Smooth muscle cell (in vitro differentiated cells): ENCODE data around the gene SEMA6B. TPM values are rescaled to one million over a fixed set of nuclear protein-coding genes. Genes with fewer than 3 reads are reported as not detected.

ENCODE experiments used
- DNase-seq: peaks from one replicate; lab custom pipeline; 2025; ENCODE audit not compliant: unreplicated experiment; lab: John Stamatoyannopoulos, UW
- H2AFZ ChIP-seq: fragments of 200-600 bp; sonication (generic); 2 replicates; pipeline ENCODE4 v1.6.0; 2016; ENCODE audit warnings: antibody characterized with exemption, low read depth, mild to moderate bottlenecking
- H3F3A ChIP-seq: fragments of 200-600 bp; sonication (generic); 2 replicates; pipeline ENCODE4 v1.6.0; 2017; ENCODE audit warnings: antibody characterized with exemption, low read depth
- H3K27ac ChIP-seq: fragments of 200-600 bp; sonication (generic); 2 replicates; pipeline ENCODE4 v1.5.1; 2016; ENCODE audit warnings: low read depth, mild to moderate bottlenecking
- H3K27me3 ChIP-seq: fragments of 200-600 bp; sonication (generic); 2 replicates; pipeline ENCODE4 v1.6.1; 2016; ENCODE audit warnings: low read depth, mild to moderate bottlenecking
- H3K36me3 ChIP-seq: fragments of 200-600 bp; sonication (generic); 2 replicates; pipeline ENCODE4 v1.5.1; 2016; ENCODE audit warnings: low read depth
- H3K4me1 ChIP-seq: fragments of 200-600 bp; sonication (generic); 2 replicates; pipeline ENCODE4 v1.5.1; 2016; ENCODE audit warnings: low read depth
- H3K4me2 ChIP-seq: fragments of 200-600 bp; sonication (generic); 2 replicates; pipeline ENCODE4 v1.6.0; 2016; ENCODE audit warnings: mild to moderate bottlenecking
- H3K4me3 ChIP-seq: fragments of 200-600 bp; sonication (generic); 2 replicates; pipeline ENCODE4 v1.5.1; 2016; ENCODE audit warnings: mild to moderate bottlenecking
- H3K79me2 ChIP-seq: fragments of 200-600 bp; sonication (generic); 2 replicates; pipeline ENCODE4 v1.6.0; 2016; ENCODE audit warnings: low read depth, mild to moderate bottlenecking
- H3K9ac ChIP-seq: fragments of 200-600 bp; sonication (generic); 2 replicates; pipeline ENCODE4 v1.6.0; 2016; ENCODE audit warnings: low read depth
- H3K9me3 ChIP-seq: fragments of 200-600 bp; sonication (generic); replicated peaks from 2 replicates; pipeline ENCODE4 v1.5.1; 2016; ENCODE audit warnings: low read depth
- H4K20me1 ChIP-seq: fragments of 200-600 bp; sonication (generic); 2 replicates; pipeline ENCODE4 v1.6.0; 2016; ENCODE audit warnings: low read depth
- WGBS: methylation state at CpG from one replicate; pipeline ENCODE4 v1.1.7; 2016; ENCODE audit warnings: low lambda C conversion rate; 5-methylcytosine and 5-hydroxymethylcytosine counted together
- polyA plus RNA-seq: library from polyadenylated mRNA; unstranded; fragments of >200 nt; fragmentation: Nextera tagmentation; extraction: Ambion mirVana; gene quantifications from 2 replicates; pipeline ENCODE4 v1.2.1, GENCODE V29; 2016
- total RNA-seq: library from RNA; depleted of rRNA; stranded (reverse); fragments of >200 nt; gene quantifications from 2 replicates; pipeline ENCODE4 v1.2.3, GENCODE V29; 2014
- TF ChIP-seq, protein P1 (sequence below): fragments of 200-600 bp; sonication (generic); IDR thresholded peaks from 2 replicates; pipeline ENCODE4 v1.5.1; 2017; ENCODE audit warnings: borderline replicate concordance, mild to moderate bottlenecking, antibody characterized with exemption; ENCODE audit not compliant: insufficient read depth, poor library complexity, severe bottlenecking

Gene SEMA6B
- total and polyA plus RNA-seq, 2 experiments from 2014 or later, result 0.63 to 1.9 TPM

- no peaks in the 10 kb centered on the region for H3K79me2 ChIP-seq
- no peaks in the 10 kb centered on the region for H3K4me1 ChIP-seq
- H3K27ac ChIP-seq, result no peak within 1 kb of the TSS
- no peak within 1 kb of the TSS for H2AFZ ChIP-seq
- peak within 1 kb of the TSS; percentile 24 for H3K4me3 ChIP-seq
- H3K27me3 ChIP-seq, result peaks cover 22% of the 10 kb centered on the region
- H3K4me2 ChIP-seq, result peak within 1 kb of the TSS; percentile 63
- no peaks in the 10 kb centered on the region for H3K9me3 ChIP-seq
- WGBS, result 14% methylated on average over 46 of the region's 49 CpGs
- no peaks in the 10 kb centered on the region for H3K36me3 ChIP-seq
- no peaks in the 10 kb centered on the region for H3F3A ChIP-seq
- TF ChIP-seq, protein P1, sequence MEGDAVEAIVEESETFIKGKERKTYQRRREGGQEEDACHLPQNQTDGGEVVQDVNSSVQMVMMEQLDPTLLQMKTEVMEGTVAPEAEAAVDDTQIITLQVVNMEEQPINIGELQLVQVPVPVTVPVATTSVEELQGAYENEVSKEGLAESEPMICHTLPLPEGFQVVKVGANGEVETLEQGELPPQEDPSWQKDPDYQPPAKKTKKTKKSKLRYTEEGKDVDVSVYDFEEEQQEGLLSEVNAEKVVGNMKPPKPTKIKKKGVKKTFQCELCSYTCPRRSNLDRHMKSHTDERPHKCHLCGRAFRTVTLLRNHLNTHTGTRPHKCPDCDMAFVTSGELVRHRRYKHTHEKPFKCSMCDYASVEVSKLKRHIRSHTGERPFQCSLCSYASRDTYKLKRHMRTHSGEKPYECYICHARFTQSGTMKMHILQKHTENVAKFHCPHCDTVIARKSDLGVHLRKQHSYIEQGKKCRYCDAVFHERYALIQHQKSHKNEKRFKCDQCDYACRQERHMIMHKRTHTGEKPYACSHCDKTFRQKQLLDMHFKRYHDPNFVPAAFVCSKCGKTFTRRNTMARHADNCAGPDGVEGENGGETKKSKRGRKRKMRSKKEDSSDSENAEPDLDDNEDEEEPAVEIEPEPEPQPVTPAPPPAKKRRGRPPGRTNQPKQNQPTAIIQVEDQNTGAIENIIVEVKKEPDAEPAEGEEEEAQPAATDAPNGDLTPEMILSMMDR, result no peak
- no peaks in the 10 kb centered on the region for H4K20me1 ChIP-seq
- H3K9ac ChIP-seq, result no peak within 1 kb of the TSS
- DNase-seq, result no peak
Measured at GRCh38 chr19:4534836-4535658, 24.4 kb downstream of the SEMA6B start, which contains the start of gene PLIN5. TSS of gene PLIN5 (minus strand) at chr19:4535224. CDS start at chr19:4534074, 1,150 bp downstream.

GRCh38 chr19:4533835-4534424 is 25.6 kb downstream of the SEMA6B start:
- no peaks in the 10 kb centered on the region for H3K36me3 ChIP-seq
- DNase-seq, result no peak
- no peak overlapping the region for H3K27ac ChIP-seq

DNA sequence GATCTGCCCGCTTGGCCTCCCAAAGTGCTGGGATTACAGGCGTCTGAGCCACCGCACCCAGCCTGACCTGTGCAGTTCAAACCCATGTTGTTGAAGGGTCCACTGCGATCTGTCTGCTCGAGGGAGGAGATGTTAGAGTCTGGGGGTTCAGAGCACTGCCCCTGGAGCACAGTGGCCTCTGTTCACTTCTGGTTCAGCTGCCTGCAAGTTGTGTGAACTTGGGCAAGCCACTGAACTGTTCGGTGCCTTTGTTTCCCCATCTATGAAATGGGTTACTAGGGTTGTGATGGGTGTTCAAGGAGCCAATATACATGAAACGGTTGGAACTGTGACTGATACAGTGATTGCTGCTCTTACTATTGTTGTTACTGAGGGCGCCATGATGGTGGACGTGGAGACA is 26.1 kb downstream of the SEMA6B start:
- no peaks in the 10 kb centered on the region for H3K79me2 ChIP-seq
- no peaks in the 10 kb centered on the region for H3K4me1 ChIP-seq
- TF ChIP-seq, protein P1, result no peak
- H3K27me3 ChIP-seq, result peaks cover 22% of the 10 kb centered on the region
- no peak overlapping the region for H3K4me2 ChIP-seq
- no peaks in the 10 kb centered on the region for H4K20me1 ChIP-seq
- H3F3A ChIP-seq, result no peaks in the 10 kb centered on the region
- DNase-seq, result no peak
- H3K9me3 ChIP-seq, result no peaks in the 10 kb centered on the region
- 89% methylated on average over 9 of the region's 9 CpGs for WGBS
- H3K9ac ChIP-seq, result no peak overlapping the region
- no peaks in the 10 kb centered on the region for H3K36me3 ChIP-seq
- no peak overlapping the region for H3K27ac ChIP-seq
- H2AFZ ChIP-seq, result no peak overlapping the region
- no peak overlapping the region for H3K4me3 ChIP-seq

More at GRCh38 chr19:4533835-4534424, 25.6 kb downstream of the SEMA6B start:
- Histone ChIP-seq H3K9me3 (no peaks in the 10 kb centered on the region), H3K4me1 (no peaks in the 10 kb centered on the region), H3K79me2 (no peaks in the 10 kb centered on the region), H3K27me3 (peaks cover 22% of the 10 kb centered on the region), H3K9ac (no peak overlapping the region), H3K4me3 (no peak overlapping the region), H3K4me2 (no peak overlapping the region), H4K20me1 (no peaks in the 10 kb centered on the region), H3F3A (no peaks in the 10 kb centered on the region), H2AFZ (no peak overlapping the region)
- WGBS, result 89% methylated on average over 9 of the region's 9 CpGs
- TF ChIP-seq, protein P1, result no peak
